NCI-H1436 (cell line): ENCODE measurements around the gene TEFM.
"Not testable (repeated sequence)": the region's sequence is repeated elsewhere in the genome, so short reads cannot be mapped to it uniquely, and the experiment has no call there.

Experiments
- DNase-seq: peaks from one replicate; lab custom pipeline; 2025; lab: John Stamatoyannopoulos, UW

TEFM gene

DNA sequence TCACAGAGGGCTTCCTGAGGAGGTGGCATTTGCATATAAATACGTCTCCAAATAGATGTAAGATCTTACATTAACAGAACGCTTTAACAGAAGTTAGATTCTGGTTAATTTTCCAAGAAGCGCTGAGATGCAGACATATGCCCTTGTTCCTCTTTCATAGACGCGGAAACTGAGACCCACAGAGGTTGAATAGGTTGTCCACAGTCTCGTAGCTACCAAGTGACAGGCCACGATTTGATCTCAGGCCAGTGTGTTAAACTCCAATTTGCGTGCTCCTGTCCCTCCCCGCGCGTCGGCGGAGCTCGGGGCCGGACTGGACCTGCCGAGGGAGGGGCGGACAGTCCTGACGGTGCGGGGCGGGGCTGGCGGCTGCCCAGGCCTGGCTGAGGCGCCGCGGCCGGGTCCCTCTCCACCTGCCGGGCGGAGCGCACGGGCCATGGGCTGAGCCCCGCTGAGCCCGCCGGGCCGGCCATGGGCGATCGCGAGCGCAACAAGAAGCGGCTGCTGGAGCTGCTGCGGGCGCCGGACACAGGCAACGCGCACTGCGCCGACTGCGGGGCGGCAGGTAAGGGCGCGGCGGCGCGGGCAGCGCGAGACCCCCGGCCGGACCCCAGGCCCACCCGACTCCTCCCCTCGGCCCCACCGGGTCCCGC lies 15.6 kb upstream of the TEFM start, which contains the start of gene ADAP2:
ADAP2 (plus strand) TSS at position 402 of the 653 bp plus-strand sequence; CDS start at position 472, 70 bp downstream.
- no peak for DNase-seq

DNA sequence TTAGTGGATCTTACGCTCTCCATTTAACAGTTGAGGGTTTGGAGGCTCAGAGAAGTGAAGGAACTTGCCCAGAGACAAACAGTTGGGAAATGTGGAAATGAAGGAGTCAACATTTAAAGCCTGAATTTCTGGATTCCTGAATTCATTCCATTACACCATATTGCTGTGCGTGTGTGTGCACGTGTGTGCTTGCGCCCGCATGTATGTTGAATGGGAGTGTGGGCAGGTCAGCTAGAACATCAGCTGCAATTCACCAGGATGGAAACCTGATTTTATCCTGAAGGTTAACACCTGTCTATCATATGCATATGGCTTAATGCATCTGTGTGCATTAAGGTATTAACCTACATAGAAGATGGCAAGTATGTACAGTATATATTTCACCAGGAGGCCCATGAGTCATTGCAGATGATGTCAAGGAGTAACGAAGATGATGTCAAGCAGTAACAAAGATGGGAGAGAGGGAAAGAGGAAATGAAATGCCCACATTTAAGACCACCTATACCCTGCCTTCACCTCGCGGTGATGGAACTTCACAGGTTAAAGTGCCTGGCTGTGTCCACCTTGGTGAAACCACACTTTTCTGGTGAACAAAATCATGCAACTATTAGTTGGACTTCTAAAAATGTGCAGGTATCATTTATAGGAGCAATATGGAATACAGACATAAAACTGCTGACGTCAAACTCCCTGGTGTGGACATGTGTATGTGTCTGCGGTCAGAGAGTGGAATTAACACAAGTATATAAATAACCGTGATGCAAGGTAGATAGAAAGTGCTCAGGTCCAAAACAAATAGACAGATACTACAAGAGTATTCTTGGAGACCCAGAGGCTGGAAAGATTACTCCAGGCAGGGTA lies 14.9 kb upstream of the TEFM start:
- DNase-seq: no peak

DNA sequence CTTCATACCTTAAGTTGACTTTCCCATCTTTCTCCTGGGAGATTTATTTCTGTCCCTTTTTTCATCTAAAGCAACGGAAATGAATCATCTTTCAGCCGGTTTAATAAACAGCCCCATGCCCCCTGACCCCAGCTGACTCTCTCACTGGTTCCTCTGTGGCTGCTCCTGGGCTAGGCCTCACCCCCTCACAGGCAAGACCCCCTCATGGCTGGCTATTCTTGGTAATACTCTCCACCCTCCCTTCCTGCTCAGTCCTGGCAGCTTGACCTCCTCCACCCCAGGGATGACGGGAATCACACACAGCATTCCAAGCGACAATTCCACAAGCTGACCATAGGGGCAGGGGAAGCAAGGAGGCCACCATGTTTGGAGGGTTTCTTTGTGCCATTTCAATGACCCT lies 14.2 kb upstream of the TEFM start:
- DNase-seq: no peak

DNA sequence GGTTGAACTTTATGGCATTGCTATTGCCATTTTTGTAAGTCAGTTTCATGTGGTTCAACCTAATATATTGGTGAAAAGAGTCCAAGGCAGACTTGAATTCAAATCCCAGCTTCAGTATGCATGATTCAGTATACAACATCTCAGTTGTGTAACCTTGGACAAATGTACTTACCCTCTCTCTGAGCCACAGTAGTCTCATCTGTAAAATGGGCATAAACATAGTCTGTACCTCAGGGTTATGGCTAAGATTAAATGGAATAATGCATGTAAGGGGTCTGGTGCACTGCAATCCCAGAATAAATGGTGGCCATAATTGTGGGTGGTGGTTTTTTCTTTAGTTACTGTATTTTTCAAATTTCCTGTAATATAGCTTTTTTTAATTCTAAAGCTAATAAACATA lies 11.0 kb upstream of the TEFM start:
- DNase-seq: no peak

DNA sequence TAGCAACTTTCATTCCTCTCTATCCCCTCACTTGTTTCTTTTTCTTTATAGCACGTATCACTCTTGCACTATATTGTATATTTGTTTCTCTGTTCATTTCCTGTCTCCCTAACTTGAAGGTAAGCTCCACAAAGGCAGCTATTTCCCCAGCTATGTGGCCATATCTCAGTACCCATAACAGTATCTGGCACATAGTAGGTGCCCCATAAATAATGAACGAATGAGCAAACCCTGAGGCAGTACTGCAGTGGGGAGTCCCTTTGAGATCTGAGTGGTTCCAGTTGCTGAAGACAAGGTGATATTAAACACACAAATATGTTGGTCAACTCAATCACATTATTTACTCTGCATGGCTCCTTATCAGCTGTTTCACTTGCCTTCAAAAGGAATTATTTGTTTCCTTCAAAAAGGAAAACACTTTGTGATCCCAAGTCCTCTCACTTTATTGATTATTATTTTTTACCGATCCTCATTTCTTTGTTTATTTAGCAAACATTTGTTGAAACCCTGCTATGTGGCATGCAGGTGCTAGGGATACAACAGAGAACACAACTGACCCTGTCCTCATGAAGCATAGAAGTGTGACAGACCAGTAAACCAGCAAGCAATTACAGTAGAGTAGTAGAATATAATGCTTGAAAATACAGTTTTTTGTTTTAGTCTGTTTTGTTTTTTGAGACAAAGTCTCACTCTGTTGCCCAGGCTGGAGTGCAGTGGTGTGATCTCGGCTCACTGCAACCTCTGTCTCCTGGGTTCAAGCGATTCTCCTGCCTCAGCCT lies 10.0 kb upstream of the TEFM start:
- no peak for DNase-seq

DNA sequence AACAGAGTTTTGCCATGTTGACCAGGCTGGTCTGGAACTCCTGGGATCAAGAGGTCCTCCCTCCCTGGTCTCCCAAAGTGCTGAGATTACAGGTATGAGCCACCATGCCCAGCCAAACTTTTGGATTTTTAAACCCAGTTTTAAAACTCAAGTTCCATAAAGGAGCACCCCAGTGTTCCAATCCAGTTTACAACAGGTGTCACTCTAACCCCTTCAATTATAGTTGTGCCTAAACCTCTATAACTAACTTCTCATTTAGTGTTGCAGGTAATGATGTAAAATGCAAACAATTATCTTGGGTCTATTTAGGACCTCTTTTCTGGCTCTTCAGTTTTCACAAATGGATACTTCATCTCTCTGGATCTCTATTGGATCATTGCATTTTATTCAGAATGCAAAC lies 7.9 kb upstream of the TEFM start:
- no peak for DNase-seq

DNA sequence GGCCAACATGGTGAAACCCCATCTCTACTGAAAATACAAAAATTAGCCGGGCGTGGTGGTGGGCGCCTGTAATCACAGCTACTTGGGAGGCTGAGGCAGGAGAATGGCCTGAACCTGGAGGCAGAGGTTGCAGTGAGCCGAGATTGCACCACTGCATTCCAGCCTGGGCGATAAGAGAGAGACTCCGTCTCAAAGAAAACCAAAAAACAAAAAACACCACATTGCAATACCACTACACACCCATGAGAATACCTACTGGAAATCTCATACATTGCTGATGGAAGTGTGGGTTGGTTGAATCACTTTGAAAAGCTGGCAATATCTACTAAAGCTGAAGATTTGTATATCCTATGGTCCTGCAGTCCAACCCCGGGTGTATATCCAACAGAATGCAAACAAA lies 4.1 kb upstream of the TEFM start:
- DNase-seq: not testable (repeated sequence)

DNA sequence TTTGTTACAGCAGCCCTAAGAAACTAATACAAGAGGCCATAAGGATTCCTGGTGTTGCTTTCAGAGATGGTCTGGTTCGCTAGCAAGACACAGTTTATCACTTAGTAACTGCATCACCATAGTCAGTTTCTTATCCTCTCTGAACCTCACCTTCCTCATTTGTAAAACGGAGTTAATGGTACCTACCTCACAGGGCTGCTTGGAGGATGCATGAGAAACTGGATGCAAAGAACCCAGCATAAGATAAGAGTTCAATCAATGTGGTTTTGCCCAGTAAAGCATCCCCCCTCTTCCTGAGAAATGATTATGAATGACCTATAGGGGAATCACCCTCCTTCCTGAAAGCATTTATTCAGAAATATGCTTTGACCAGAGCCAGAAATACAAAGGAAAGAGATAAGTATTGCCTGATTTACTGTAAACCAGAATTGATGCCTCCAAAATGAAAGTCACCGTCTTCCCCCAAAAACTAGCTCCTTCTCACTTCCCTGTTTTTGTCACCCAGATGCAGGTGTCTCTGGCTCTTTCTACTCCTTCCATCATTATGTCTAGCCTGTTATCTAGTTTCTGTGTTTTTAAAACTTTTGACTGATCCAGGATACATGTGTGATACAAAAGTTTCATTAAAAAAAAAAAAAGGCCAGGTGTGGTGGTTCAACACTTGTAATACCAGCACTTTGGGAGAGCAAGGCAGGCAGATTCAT lies 2.8 kb upstream of the TEFM start:
- DNase-seq: no peak

DNA sequence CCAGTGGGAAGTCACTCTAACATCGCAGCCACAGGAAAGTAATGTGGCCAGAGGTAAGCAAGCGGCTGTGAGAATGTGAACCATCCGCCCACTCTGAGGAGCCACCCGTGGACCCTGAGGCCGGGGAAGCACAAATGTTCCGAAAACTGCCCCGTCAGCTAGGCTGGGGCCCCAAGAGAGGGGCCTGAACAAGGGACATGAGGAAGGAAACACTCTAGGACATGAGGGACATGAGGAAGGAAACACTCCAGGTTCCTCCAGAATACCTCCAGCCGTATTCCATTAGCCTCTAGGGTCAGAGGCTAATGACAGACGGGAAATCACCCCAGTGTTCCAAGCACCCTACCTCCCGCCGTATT lies 317 bp downstream of the TEFM start:
- no peak for DNase-seq

DNA sequence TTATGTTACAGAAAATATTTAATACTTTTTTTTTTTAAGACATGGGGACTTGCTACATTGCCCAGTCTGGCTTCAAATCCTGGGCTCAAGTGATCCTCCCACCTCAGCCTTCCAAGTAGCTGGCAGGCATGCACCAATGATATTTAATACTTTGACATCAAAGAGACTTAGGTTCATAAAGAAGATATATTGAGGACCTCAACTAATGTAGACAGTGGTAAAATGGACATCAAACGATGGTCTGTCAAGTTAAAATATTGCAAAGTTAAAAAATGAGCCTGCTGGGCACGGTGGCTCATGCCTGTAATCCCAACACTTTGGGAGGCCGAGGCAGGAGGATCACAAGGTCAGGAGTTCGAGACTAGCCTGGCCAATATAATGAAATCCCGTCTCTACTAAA lies 8.7 kb downstream of the TEFM start:
- DNase-seq: no peak

DNA sequence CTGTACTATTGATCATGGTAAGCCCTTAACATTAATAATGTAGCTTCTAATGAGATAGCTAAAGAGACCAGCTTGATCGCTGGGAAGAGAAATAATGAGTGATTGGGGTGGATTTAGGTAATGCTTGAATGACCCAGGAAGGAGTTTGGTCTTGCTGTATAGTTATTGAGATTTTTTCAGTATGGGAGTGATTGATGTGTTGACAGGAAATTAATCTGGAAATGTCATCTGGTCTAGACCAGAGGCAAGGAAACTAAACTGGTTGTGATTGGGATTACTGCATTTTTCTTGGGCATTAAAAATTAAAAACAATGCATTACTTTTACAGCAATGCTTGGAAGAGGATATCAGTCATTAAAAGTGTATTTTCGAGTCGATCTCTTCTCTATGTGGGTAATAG lies 11.8 kb downstream of the TEFM start:
- no peak for DNase-seq

DNA sequence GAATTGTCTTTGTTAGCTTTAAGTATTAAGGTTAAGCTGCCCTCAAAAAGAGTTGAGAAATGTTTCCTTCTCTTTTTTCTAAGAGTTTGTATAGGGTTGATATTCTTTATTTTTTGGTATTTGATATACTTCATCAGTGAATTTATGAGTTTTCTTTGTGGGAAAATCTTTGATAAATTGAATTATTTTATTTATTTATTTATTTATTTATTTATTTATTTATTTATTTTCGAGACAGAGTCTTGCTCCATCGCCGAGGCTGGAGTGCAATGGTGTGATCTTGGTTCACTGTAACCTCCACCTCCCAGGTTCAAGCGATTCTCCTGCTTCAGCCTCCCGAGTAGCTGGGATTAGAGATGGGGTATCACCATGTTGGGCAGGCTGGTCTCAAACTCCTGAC lies 19.9 kb downstream of the TEFM start:
- DNase-seq: no peak

DNA sequence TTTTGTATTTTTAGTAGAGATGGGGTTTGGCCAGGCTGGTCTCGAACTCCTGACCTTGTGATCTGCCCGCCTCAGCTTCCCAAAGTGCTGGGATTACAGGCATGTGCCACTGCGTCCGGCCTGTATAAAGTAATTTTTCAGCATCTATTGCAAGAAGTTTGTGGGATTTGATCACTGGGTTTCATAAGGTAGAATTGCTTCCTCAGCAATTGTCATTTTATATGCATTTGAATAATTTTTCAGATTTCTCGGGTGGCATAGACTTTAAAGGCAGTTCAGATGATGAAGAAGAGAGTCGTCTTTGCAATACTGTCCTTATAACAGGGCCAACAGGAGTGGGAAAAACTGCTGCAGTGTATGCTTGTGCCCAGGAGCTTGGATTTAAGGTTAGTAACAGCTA lies 37.0 kb downstream of the TEFM start:
- DNase-seq: no peak

DNA sequence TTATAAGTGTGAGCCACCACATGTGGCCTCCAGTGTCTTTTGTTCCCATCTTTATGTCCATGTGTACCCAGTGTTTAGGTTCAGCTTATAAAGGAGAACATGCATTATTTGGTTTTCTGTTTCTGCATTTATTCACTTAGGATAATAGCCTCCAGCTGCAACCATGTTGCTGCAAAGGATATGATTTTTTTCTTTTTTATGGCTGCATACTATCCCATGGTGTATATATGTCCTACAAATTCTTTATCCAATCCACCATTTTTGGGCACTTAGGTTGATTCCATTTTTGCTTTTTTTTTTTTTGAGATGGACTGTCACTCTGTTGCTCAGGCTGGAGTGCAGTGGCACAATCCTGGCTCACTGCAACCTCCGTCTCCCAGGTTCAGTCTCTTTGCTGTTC lies 41.4 kb downstream of the TEFM start:
- no peak for DNase-seq

DNA sequence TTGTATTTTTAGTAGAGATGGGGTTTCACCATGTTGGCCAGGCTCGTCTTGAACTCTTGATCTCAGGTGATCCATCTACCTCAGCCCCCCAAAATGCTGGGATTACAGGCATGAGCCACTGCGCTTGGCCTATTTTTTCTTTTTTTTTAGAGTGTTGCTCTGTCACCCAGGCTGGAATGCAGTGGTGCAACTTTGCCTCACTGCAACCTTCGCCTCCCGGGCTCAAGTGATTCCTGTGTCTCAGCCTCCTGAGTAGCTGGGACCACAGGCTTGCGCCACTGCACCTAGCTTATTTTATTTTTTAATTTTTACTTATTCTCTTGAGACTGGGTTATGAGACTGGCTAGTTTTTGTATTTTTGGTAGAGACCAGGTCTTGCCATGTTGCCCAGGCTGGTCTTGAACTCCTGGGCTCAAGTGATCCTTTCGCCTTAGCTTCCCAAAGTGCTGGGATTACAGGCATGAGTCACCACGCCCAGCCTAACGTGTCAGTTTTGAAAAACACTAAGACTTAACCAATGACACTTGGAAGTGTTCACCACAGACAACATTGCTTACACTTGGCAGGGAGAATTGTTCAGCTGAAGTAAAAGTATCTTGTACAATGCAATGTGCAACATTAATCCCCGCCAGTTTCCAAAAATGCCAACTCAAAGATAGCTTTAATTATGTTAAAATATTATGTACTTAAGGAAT lies 47.3 kb downstream of the TEFM start:
- no peak for DNase-seq

DNA sequence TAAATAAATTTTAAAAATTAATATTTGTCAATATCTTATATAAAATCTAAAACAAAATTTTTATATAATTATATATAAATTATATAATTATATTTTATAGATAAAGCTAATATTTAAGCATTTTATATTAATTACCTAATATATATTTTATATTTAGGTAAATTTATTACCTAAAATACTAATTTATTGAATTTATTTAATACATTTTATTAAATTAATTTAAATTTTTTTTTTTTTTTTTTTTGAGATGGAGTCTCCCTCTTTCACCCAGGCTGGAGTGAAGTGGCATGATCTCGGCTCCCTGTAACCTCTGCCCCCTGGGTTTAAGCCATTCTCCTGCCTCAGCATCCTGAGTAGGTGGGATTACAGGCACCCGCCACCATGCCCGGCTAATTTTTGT lies 51.9 kb downstream of the TEFM start:
- no peak for DNase-seq
